ENCODE measurements around the gene MUC16. TPM values are rescaled to one million over a fixed set of nuclear protein-coding genes. Genes with fewer than 3 reads are reported as not detected.
"Not testable (repeated sequence)": the region's sequence is repeated elsewhere in the genome, so short reads cannot be mapped to it uniquely, and the experiment has no call there.

MUC16 gene
- under 1 TPM in 2 of 6 experiments, not detected in 4; under 0.01 to 0.06 TPM for total RNA-seq
- long read RNA-seq = 0 reads

DNA sequence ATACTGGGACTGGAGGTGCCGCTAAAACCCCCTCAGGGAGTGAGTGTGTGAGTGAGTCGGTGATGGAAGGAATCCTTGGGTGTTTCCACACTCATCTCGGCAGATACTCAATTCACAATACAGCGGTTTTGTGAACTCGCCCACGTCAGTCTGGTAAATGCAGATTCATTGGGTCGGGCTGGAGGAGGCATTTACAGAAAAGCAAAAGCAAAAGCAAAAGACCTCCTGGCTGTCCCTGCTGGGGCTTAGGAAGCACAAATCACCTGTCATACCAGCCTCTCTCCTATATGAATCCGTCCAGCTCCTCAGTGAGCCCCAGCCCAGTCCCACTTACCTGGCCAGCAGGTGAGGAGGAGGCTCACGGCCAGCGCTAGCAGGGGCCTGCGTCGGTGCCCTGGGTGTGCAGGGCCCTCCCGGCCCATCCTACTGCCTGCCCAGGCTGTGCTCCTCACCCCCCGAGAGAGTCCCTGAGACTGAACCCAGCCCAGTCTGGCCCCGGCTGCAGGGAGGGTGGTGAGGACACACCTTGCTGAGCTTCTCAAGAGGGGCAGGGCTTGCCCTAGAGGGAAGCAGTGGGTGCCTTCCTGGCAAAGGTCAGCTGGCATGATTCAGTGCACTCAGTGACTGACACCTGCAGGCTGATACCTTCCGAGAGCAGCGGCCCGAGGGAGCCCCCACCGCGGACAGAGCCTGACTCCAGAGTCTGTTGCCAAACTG lies at the start of gene MUC16:
TSS of gene MUC16 (minus strand) at position 475 of the 717 bp plus-strand sequence.
- no peak within 1 kb of the TSS for H3K27ac ChIP-seq
- no peak within 1 kb of the TSS for H3K4me3 ChIP-seq
- 51% methylated on average over 14 of the region's 20 CpGs for WGBS (ENCODE audit: insufficient coverage, low coverage, low lambda C conversion rate, missing lambda C conversion rate)
- intact Hi-C loops (cut with DNase I) = no loop called here
- DNase-seq (no peak), ATAC-seq (peak in 1 of 4 donors; percentile 32)
- TF ChIP-seq CTCF (IDR thresholded peaks at IDR 0.05) (no peak), POLR2A (IDR thresholded peaks at IDR 0.05) (no peak)
- H3K27me3 ChIP-seq = no peaks in the 10 kb centered on the region
- H3K9me3 ChIP-seq = no peaks in the 10 kb centered on the region
- H3K36me3 ChIP-seq = no peaks in the 10 kb centered on the region
- H3K4me1 ChIP-seq = no peaks in the 10 kb centered on the region

- H3K4me1 ChIP-seq = no peaks in the 10 kb centered on the region
- H3K9me3 ChIP-seq = no peaks in the 10 kb centered on the region
- TF ChIP-seq CTCF (IDR thresholded peaks at IDR 0.05) (no peak), POLR2A (IDR thresholded peaks at IDR 0.05) (no peak)
- ATAC-seq (no peak), DNase-seq (no peak)
- H3K4me3 ChIP-seq = no peak overlapping the region
- no peaks in the 10 kb centered on the region for H3K36me3 ChIP-seq
- WGBS (ENCODE audit: insufficient coverage, low coverage, low lambda C conversion rate, missing lambda C conversion rate) = 42% methylated on average over 12 of the region's 12 CpGs
- intact Hi-C loops (cut with DNase I) = no loop called here
- no peaks in the 10 kb centered on the region for H3K27me3 ChIP-seq
- no peak overlapping the region for H3K27ac ChIP-seq
These were observed 48.9 kb upstream of the MUC16 start for GRCh38 chr19:9058905-9059667.

GRCh38 chr19:9057505-9058258 lies 47.5 kb upstream of the MUC16 start:
- H3K4me3 ChIP-seq = no peak overlapping the region
- WGBS (ENCODE audit: insufficient coverage, low coverage, low lambda C conversion rate, missing lambda C conversion rate) = 70% methylated on average over 3 of the region's 4 CpGs
- H3K27ac ChIP-seq = no peak overlapping the region
- H3K27me3 ChIP-seq = no peaks in the 10 kb centered on the region
- no peak for DNase-seq
- H3K36me3 ChIP-seq = no peaks in the 10 kb centered on the region
- H3K9me3 ChIP-seq = no peaks in the 10 kb centered on the region
- no peak for ATAC-seq
- no peaks in the 10 kb centered on the region for H3K4me1 ChIP-seq
- intact Hi-C loops (cut with DNase I) = no loop called here
- TF ChIP-seq POLR2A (IDR thresholded peaks at IDR 0.05) = no peak

DNA sequence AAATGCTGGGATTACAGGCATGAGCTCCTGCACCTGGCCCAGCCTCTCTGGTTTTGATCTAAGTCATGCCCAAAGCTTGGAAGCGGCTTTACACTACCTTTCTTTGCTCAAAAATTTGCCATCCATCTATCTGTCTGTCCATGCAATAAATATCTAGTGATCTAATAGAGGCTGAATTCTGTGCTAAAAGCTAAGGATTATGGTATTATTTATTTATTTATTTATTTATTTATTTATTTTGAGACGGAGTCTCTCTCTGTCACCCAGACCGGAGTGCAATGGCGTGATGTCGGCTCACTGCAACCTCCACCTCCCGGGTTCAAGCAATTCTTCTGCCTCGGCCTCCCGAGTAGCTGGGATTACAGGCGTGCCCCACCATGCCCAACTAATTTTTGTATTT lies 45.9 kb upstream of the MUC16 start:
- H3K4me1 ChIP-seq; H3K27ac ChIP-seq; intact Hi-C loops (cut with DNase I); ATAC-seq; H3K4me3 ChIP-seq; H3K36me3 ChIP-seq; H3K9me3 ChIP-seq; DNase-seq; H3K27me3 ChIP-seq: not testable (repeated sequence)
- WGBS (ENCODE audit: insufficient coverage, low coverage, low lambda C conversion rate, missing lambda C conversion rate) = 89% methylated on average over 5 of the region's 9 CpGs

- ATAC-seq = no peak
- no peak for DNase-seq
These were observed 44.6 kb upstream of the MUC16 start for GRCh38 chr19:9054765-9055164.

More at GRCh38 chr19:9054765-9055164, 44.6 kb upstream of the MUC16 start:
- H3K27me3 ChIP-seq = no peaks in the 10 kb centered on the region
- TF ChIP-seq CTCF (IDR thresholded peaks at IDR 0.05) = no peak
- no peak for TF ChIP-seq POLR2A (IDR thresholded peaks at IDR 0.05)
- no peak overlapping the region for H3K4me3 ChIP-seq
- intact Hi-C loops (cut with DNase I) = no loop called here
- WGBS (ENCODE audit: insufficient coverage, low coverage, low lambda C conversion rate, missing lambda C conversion rate) = 24% methylated on average over 7 of the region's 8 CpGs
- no peaks in the 10 kb centered on the region for H3K4me1 ChIP-seq
- H3K36me3 ChIP-seq = no peaks in the 10 kb centered on the region
- H3K27ac ChIP-seq = no peak overlapping the region
- H3K9me3 ChIP-seq = no peaks in the 10 kb centered on the region
